ENCODE data around the gene SPIN1.

The SPIN1 gene

DNA sequence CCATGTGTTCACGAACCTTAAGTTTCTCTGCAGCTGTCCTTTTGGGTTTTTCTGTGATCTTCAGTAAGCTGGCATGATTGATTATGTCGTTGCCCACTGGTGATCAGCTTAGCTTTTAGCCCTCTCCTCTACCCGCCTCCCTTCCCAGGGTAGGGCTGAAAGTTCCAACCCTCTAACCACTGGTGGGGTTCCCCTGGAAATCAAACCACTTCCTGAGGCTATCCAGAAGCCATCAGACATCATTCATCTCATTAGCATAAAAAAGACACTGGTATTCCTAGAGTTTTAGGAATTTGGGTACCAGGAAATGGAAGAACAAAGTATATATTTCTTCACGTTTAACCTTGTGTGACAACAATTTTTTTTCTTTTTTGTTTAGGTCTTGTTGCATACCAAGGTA, 29.8 kb downstream of the SPIN1 start:
- TF ChIP-seq, protein P1, sequence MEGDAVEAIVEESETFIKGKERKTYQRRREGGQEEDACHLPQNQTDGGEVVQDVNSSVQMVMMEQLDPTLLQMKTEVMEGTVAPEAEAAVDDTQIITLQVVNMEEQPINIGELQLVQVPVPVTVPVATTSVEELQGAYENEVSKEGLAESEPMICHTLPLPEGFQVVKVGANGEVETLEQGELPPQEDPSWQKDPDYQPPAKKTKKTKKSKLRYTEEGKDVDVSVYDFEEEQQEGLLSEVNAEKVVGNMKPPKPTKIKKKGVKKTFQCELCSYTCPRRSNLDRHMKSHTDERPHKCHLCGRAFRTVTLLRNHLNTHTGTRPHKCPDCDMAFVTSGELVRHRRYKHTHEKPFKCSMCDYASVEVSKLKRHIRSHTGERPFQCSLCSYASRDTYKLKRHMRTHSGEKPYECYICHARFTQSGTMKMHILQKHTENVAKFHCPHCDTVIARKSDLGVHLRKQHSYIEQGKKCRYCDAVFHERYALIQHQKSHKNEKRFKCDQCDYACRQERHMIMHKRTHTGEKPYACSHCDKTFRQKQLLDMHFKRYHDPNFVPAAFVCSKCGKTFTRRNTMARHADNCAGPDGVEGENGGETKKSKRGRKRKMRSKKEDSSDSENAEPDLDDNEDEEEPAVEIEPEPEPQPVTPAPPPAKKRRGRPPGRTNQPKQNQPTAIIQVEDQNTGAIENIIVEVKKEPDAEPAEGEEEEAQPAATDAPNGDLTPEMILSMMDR (IDR thresholded peaks at IDR 0.05), result no peak

DNA sequence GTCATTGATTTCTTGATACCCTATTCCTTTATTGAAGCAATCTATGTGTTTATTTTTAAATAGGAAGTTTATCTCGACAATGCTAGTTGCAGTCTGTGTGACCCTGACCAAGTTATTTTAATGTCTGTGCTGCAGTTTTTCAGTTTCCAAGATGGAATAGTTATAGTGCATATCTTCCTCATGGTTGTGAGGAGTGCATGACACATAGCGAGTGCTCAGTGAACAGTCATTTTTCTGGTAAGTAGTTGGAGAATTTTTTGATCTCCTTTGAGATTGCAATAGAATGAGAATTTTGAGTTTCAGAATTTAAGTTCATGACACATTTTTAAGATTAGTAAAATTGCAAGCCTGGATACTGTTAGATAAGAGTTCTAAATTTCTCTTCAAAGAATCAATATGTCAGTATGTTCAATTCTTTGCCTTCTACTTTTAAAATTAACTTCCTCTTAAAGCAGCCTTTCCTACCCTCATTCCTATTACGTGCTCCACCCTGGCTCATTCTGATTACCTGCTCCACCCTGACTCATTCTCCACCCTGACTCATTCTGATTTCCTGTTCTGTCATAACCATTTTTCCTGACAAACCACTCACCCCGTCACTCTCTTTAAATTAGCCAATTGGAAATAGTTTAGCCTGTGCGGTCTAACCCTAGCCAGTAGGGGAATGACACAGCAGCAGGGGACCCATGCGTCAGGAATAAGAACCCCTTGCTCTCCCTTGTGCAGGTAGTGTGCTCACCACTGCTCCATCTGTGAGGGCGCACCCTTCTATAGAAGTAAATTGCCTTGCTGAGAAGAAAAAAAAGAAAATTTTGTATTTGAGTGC, 30.7 kb downstream of the SPIN1 start:
- TF ChIP-seq, protein P1 (IDR thresholded peaks at IDR 0.05), result no peak

DNA sequence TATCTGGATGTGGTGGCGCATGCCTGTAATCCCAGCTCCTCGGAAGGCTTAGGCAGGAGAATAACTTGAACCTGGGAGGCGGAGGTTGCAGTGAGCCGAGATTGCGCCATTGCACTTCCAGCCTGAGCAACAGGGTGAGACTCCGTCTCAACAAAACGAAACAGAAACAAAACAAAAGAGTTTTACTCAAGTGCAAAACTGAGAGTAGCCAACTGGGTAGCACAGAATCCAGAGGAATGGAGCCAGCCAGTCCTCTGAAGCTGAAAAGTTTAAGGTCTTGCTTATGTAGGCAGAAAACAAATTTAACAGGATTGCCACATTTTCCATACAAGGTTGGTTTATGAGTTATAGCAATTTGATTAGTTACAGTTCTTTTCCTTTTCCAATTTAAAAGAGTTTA, 32.0 kb downstream of the SPIN1 start:
- TF ChIP-seq, protein P1 (IDR thresholded peaks at IDR 0.05), result no peak

DNA sequence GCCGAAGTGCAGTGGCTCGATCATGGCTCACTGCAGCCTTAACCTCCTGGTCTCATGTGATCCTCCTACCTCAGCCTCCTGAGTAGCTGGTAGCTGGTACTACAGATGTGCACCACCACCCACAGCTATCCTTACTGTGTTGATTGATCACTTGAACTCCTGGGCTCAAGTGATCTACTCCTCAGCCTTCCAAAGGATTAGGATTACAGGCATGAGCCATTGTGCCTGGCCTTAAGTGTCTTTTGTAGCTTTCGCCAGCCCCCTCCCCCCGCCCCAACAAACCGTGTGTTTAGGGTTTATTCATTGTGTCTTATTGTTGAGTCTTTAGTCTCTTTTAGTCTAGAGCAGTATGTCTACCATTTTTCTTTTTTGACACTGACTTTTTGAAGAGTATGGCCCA, 33.1 kb downstream of the SPIN1 start:
- TF ChIP-seq, protein P1 (IDR thresholded peaks at IDR 0.05), result no peak

DNA sequence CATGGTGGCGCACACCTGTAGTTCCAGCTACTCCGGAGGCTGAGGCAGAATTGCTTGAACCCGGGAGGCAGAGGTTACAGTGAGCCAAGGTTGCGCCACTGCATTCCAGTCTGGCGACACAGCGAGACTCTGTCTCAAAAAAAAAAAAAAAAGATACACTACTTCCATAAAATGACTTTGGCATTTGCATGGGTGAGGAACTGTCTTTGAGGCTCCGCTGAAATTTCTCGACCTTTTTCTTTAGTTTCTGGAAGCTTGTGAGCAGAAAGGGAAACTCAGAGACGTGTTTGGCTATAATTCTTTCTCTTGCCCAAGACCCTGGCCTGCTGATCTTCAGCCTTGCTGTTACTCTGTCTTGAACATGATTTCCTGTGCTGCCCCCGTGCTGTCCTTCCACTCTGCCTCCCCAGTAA, 37.3 kb downstream of the SPIN1 start:
- TF ChIP-seq, protein P1 (IDR thresholded peaks at IDR 0.05), result no peak

DNA sequence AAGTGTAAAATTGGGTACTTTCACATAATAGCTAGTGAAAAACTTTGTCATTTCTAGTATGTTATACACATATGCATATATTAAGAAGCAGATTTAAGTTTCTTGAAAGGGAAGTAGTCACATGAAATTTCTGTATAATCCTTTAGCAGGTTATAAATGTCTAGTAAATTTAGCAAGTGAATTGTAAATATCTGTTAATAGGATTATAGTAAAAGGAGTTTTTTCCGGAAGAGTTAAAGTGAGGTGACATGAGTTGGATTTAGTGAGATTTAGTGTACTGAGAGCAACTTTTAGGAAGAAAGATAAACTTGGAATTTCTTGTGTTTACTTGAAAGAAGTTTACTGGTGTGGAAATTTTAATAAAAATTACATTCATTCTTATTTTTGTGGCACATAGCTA, 38.4 kb downstream of the SPIN1 start:
- TF ChIP-seq, protein P1 (IDR thresholded peaks at IDR 0.05), result no peak

DNA sequence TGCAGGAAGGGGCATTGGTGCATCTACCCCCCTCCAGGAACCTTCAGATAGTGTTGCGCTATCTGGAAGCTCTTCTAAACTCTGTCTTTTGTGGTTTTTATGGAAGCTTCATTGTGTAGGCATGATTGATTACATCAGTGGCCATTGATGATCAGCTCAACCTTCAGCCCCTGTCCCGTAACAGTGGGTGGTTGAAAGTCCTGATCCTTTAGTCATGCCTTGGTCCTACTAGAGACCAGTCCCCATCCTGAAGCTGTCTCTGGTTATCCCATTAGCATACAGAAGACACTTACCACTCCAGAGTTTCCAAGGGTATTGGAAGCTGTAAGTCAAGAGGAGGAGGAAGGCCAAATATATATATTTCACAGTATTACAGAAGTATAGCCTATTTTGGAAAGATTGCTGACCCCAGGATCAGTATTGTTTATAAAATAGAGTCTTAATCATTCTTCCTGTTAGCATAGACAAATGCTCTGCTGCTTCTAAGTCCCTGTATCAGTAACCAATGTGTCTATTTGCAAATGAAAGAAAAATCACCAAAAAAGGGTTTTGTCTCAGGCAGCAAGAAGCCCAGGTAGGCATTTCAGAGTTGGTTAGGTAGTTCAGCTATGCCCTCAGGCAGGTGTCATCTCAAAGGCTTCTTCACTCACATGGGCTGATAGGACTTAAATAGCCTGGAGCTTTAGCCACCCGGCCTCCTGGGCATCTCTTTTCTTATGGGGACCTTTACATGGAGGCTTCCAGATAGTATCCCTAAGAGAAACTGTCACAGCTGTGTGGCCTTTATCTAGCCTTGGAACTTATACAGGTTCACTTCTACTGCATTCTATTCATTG, 41.6 kb downstream of the SPIN1 start:
- TF ChIP-seq, protein P1 (IDR thresholded peaks at IDR 0.05), result no peak

All from LNCAP (cell line).